NCI-H526 (cell line): ENCODE measurements around the gene GORAB.

ENCODE experiments used
- DNase-seq, 2 experiments: peaks; one replicate each; lab custom pipeline; 2025; lab: John Stamatoyannopoulos, UW

Gene GORAB

GRCh38 chr1:170537798-170538503 lies 6.0 kb downstream of the GORAB start:
- no peak for DNase-seq

GRCh38 chr1:170538687-170539086 lies 6.7 kb downstream of the GORAB start:
- DNase-seq, result no peak

- no peak for DNase-seq
These were observed 7.2 kb downstream of the GORAB start for GRCh38 chr1:170539154-170539553.

- DNase-seq, result no peak
These were observed 12.7 kb downstream of the GORAB start for GRCh38 chr1:170544624-170545023.

- no peak for DNase-seq
These were observed 13.5 kb downstream of the GORAB start for GRCh38 chr1:170545476-170545875.

- DNase-seq, result no peak
These were observed 15.3 kb downstream of the GORAB start for GRCh38 chr1:170547255-170547654.

- DNase-seq, result no peak
These were observed 16.5 kb downstream of the GORAB start for GRCh38 chr1:170548497-170548896.

- no peak for DNase-seq
These were observed 23.4 kb downstream of the GORAB start for GRCh38 chr1:170555370-170555769.

- DNase-seq, result no peak
These were observed 25.0 kb downstream of the GORAB start for GRCh38 chr1:170556917-170557316.

GRCh38 chr1:170558731-170559130 lies 26.8 kb downstream of the GORAB start:
- DNase-seq, result no peak

GRCh38 chr1:170559166-170559565 lies 27.2 kb downstream of the GORAB start:
- no peak for DNase-seq

- DNase-seq, result no peak
These were observed 28.8 kb downstream of the GORAB start for GRCh38 chr1:170560681-170561285.

GRCh38 chr1:170562646-170563338 lies 30.8 kb downstream of the GORAB start:
- DNase-seq, result no peak

- no peak for DNase-seq
These were observed 35.2 kb downstream of the GORAB start for GRCh38 chr1:170567214-170567613.

- DNase-seq, result peak in 1 of 2 experiments; percentile 34
These were observed 36.2 kb downstream of the GORAB start for GRCh38 chr1:170568197-170568596.

- no peak for DNase-seq
These were observed 45.0 kb downstream of the GORAB start for GRCh38 chr1:170576980-170577379.

GRCh38 chr1:170578359-170578758 lies 46.4 kb downstream of the GORAB start:
- DNase-seq, result no peak

- no peak for DNase-seq
These were observed 48.9 kb downstream of the GORAB start for GRCh38 chr1:170580636-170581440.

- peak in 1 of 2 experiments; percentile 14 for DNase-seq
These were observed 51.2 kb downstream of the GORAB start for GRCh38 chr1:170583186-170583585.

GRCh38 chr1:170586321-170587252 lies 54.6 kb downstream of the GORAB start:
- DNase-seq, result no peak

GRCh38 chr1:170587253-170587593 lies 55.3 kb downstream of the GORAB start:
- no peak for DNase-seq
